Gastrocnemius medialis (tissue), 4 donors: ENCODE measurements around the gene COL1A1.

ENCODE experiments used
- POLR2A ChIP-seq, 2 donors: fragments of 450-650 bp; IDR thresholded peaks; one replicate each; pipeline ENCODE4 v1.6.1; 2017; ENCODE audit warnings: antibody characterized with exemption in 2 of 2, mild to moderate bottlenecking in 2 of 2, moderate library complexity in 2 of 2
- TF ChIP-seq, protein P1 (sequence below), 5 experiments: fragments of 450-650 bp in 3 of 5; fragments of 200-600 bp in 2 of 5; sonication (generic) in 2 of 5; IDR thresholded peaks in 4 of 5; conservative IDR thresholded peaks in 1 of 5; 1 replicate in 4 of 5; 2 replicates in 1 of 5; pipeline ENCODE4 v1.5.1; 2016 to 2019; ENCODE audit warnings: antibody characterized with exemption in 5 of 5, mild to moderate bottlenecking in 3 of 5, moderate library complexity in 3 of 5

DNA sequence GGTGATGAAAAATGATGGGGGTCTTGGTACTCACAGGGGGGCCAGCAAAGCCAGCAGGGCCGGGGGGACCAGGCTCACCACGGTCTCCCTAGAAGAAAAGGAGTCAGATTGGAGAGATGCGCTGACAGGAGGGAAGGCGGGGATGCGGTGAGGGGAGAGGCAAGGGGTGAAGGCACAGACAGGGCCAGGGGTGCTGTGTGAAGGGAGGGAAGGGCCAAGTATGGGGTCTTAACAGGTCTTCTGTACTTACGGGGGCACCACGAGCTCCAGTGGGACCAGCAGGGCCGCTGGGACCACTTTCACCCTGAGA lies 11.2 kb downstream of the COL1A1 start:
- TF ChIP-seq, protein P1, sequence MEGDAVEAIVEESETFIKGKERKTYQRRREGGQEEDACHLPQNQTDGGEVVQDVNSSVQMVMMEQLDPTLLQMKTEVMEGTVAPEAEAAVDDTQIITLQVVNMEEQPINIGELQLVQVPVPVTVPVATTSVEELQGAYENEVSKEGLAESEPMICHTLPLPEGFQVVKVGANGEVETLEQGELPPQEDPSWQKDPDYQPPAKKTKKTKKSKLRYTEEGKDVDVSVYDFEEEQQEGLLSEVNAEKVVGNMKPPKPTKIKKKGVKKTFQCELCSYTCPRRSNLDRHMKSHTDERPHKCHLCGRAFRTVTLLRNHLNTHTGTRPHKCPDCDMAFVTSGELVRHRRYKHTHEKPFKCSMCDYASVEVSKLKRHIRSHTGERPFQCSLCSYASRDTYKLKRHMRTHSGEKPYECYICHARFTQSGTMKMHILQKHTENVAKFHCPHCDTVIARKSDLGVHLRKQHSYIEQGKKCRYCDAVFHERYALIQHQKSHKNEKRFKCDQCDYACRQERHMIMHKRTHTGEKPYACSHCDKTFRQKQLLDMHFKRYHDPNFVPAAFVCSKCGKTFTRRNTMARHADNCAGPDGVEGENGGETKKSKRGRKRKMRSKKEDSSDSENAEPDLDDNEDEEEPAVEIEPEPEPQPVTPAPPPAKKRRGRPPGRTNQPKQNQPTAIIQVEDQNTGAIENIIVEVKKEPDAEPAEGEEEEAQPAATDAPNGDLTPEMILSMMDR (IDR thresholded peaks at IDR 0.05 in 4 of 5, conservative IDR thresholded peaks at IDR 0.05 in 1 of 5) = no peak
- TF ChIP-seq POLR2A (IDR thresholded peaks at IDR 0.05) = no peak
